AG04450 (cell line): Measurements from ENCODE around the gene BCAR3. TPM values are rescaled to one million over a fixed set of nuclear protein-coding genes. Genes with fewer than 3 reads are reported as not detected.
A peak's percentile ranks its signal among the peaks of the same experiment; 100 is the strongest.
"Not testable (repeated sequence)": the region's sequence is repeated elsewhere in the genome, so short reads cannot be mapped to it uniquely, and the experiment has no call there.

Source experiments
- CTCF ChIA-PET: fragments of 300-600, 350-600 bp; formaldehyde crosslinking; extraction: SDS; loops from one replicate; lab custom pipeline; 2022; ENCODE audit warnings: antibody characterized with exemption, inconsistent platforms; lab: Charles Lee
- POLR2A ChIA-PET: fragments of 350-600 bp; formaldehyde crosslinking; extraction: SDS; loops from one replicate; lab custom pipeline; 2021; ENCODE audit warnings: antibody characterized with exemption, inconsistent platforms; lab: Yijun Ruan, JAX
- DNase-seq: peaks from one replicate; pipeline ENCODE4 v3.0.0-alpha.2; 2011; ENCODE audit warnings: low read depth, low spot score
- H3K27ac ChIP-seq: one replicate; pipeline ENCODE4 v1.5.1; 2012; ENCODE audit warnings: low read depth, low read length, control low read depth
- H3K27me3 ChIP-seq: one replicate; pipeline ENCODE4 v1.6.0; 2012; ENCODE audit warnings: low read length; ENCODE audit not compliant: control insufficient read depth, insufficient read depth
- H3K4me3 ChIP-seq: 2 replicates; pipeline ENCODE4 v1.5.1; 2011; ENCODE audit warnings: mild to moderate bottlenecking, low read depth, low read length, control low read depth
- H3K9me3 ChIP-seq: 2 replicates; pipeline ENCODE4 v1.5.1; 2012; ENCODE audit warnings: low read length; ENCODE audit not compliant: control insufficient read depth, insufficient read depth
- polyA plus RNA-seq: library from polyadenylated mRNA; depleted of rRNA; stranded (reverse); fragments of >200 nt; gene quantifications from 2 replicates; pipeline ENCODE4 v1.2.3, GENCODE V29; 2011
- TF ChIP-seq, protein P1 (sequence below): IDR thresholded peaks from 2 replicates; pipeline ENCODE4 v1.5.1; 2011; ENCODE audit warnings: low read depth, low read length, control low read depth, inconsistent platforms

Gene BCAR3
- polyA plus RNA-seq, 1 experiment = 20.6 TPM

DNA sequence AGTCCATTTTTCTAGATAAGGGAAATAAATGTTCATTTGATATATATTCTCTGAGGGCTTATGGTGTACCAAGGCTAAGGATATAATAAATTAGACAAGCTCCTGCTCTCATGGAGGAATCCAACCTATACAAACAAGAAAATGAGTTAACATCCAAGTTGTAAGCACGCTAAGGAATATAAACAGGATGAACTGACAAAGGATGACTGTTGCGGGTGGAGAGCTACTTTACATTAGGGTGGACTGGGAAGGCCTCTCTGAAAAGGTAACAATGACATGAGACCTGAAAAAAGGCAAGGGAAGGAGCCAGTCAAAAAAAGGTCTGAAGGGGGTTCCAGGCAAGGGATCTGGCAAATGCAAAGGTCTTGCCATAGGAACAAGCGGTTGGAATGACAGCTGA is 3.1 kb downstream of the BCAR3 start:
- TF ChIP-seq, protein P1, sequence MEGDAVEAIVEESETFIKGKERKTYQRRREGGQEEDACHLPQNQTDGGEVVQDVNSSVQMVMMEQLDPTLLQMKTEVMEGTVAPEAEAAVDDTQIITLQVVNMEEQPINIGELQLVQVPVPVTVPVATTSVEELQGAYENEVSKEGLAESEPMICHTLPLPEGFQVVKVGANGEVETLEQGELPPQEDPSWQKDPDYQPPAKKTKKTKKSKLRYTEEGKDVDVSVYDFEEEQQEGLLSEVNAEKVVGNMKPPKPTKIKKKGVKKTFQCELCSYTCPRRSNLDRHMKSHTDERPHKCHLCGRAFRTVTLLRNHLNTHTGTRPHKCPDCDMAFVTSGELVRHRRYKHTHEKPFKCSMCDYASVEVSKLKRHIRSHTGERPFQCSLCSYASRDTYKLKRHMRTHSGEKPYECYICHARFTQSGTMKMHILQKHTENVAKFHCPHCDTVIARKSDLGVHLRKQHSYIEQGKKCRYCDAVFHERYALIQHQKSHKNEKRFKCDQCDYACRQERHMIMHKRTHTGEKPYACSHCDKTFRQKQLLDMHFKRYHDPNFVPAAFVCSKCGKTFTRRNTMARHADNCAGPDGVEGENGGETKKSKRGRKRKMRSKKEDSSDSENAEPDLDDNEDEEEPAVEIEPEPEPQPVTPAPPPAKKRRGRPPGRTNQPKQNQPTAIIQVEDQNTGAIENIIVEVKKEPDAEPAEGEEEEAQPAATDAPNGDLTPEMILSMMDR = no peak
- DNase-seq = no peak
- Histone ChIP-seq H3K9me3 (no peaks in the 10 kb centered on the region), H3K27me3 (no peaks in the 10 kb centered on the region), H3K4me3 (no peak overlapping the region), H3K27ac (peak overlapping the region; percentile 40)
- ChIA-PET POLR2A (interaction anchor here (0.8 to 1.6 kb wide), 2 partner anchors 11 to 14 kb away, joined by 3 to 8 read pairs; no protein-coding TSS in a partner anchor), CTCF (interaction anchor here (1.3 to 3.5 kb wide), 4 partner anchors 11 to 166 kb away, joined by 7 to 11 read pairs (median 8); no protein-coding TSS in a partner anchor)

DNA sequence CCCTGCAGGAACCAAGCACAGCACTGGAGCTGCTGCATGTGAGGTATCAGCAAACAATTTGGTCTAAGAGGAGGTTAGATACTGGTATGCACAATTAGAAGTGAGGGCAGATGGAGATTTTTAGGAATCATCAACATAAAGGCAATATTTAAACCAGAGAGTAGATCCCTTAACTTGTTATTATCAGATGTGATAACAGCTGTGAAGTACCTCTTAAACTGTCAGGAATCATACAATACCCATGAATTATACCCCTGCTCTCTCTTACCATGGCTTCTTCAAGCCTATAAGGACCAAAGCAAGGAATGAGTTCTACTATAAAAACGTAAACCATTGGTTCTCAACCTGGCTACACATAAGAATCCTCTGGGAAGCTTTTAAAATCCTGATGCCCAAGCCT is 3.9 kb downstream of the BCAR3 start:
- no peak for DNase-seq
- no peak overlapping the region for H3K27ac ChIP-seq
- TF ChIP-seq, protein P1 = no peak

DNA sequence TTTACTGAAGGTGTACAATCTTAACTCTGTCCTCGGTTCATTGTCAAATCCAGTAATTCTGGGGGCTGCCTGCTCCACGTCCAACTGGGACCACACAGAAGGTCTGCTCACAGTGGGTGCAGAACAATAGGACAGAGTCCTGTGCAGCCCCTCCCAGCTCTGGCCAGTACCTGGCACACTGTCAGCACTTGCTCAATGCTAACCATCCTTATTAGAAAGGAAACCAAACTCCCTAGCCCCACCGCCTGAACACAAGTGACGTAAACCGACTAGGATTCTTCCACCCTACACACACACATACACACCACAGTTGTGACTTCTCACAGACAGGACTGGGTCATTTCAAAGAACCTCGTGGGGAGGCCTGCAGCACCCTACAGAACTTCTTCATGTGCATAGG is 5.2 kb downstream of the BCAR3 start:
- ChIA-PET CTCF (interaction anchor here (1.1 kb wide), 1 partner anchor 47 kb away, joined by 3 read pairs; no protein-coding TSS in a partner anchor), POLR2A (no interaction called here)
- no peak overlapping the region for H3K4me3 ChIP-seq
- H3K9me3 ChIP-seq = no peaks in the 10 kb centered on the region
- no peak for DNase-seq
- TF ChIP-seq, protein P1 = no peak
- no peak overlapping the region for H3K27ac ChIP-seq
- no peaks in the 10 kb centered on the region for H3K27me3 ChIP-seq

More for the DNA sequence above, 3.9 kb downstream of the BCAR3 start:
- H3K27me3 ChIP-seq = no peaks in the 10 kb centered on the region
- H3K9me3 ChIP-seq = no peaks in the 10 kb centered on the region
- POLR2A ChIA-PET = interaction anchor here (1.6 kb wide), 1 partner anchor 10 kb away, joined by 8 read pairs; no protein-coding TSS in a partner anchor
- no peak overlapping the region for H3K4me3 ChIP-seq
- CTCF ChIA-PET = interaction anchor here (1.3 to 3.5 kb wide), 4 partner anchors 10 to 166 kb away, joined by 7 to 11 read pairs (median 8); no protein-coding TSS in a partner anchor

DNA sequence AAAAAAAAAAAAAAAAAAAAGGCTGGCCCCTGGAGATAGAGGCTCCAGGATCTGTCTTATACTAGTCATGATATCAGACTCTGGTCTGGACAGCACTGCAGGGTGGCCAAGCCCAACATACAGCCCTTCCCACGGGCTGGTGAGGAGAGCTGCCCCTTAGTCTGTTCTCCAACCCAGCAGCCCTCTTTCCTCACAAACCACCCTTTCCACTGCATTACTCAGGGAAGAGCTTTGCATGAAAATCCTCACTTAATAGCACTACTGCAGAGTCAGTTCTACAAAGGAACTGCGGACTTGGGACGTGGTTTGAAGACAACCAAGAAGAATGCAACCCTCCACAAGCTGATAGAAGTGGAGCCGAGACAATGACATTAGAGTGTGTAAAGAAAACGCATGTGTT is 5.7 kb downstream of the BCAR3 start:
- no peak for DNase-seq
- H3K27me3 ChIP-seq = no peaks in the 10 kb centered on the region
- POLR2A ChIA-PET = interaction anchor here (0.6 kb wide), 1 partner anchor 126 kb away, joined by 3 read pairs; no protein-coding TSS in a partner anchor
- H3K27ac ChIP-seq = no peak overlapping the region
- TF ChIP-seq, protein P1 = no peak
- H3K9me3 ChIP-seq = no peaks in the 10 kb centered on the region
- CTCF ChIA-PET = interaction anchor here (0.7 to 1.1 kb wide), 2 partner anchors 31 to 47 kb away, joined by 3 to 7 read pairs; no protein-coding TSS in a partner anchor
- H3K4me3 ChIP-seq = no peak overlapping the region

DNA sequence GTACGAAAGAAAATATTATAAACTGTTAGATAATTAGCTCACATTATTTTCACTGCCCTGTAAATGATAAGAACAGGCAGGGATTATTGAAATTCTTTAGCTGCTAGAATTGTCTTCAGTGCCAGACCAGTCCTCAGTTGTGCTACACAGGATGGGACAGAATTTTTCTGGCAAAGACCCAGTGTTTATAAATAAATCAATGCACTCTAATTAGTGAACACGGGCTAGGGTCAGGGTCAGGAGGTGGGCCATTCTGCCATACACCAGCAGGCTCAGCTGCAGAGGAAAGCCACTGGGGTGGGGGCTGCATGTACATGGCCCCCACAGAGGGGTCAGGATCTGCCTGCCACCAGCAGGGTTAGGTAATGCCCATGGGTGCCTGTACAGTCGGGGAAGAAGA is 6.4 kb downstream of the BCAR3 start:
- TF ChIP-seq, protein P1 = no peak
- no peak for DNase-seq
- Histone ChIP-seq H3K27ac (no peak overlapping the region), H3K4me3 (no peak overlapping the region), H3K27me3 (no peaks in the 10 kb centered on the region), H3K9me3 (no peaks in the 10 kb centered on the region)
- ChIA-PET CTCF (interaction anchor here (0.7 to 1.3 kb wide), 3 partner anchors 31 to 46 kb away, joined by 3 to 7 read pairs (median 4); no protein-coding TSS in a partner anchor), POLR2A (interaction anchor here (0.6 kb wide), 1 partner anchor 127 kb away, joined by 3 read pairs; no protein-coding TSS in a partner anchor)

DNA sequence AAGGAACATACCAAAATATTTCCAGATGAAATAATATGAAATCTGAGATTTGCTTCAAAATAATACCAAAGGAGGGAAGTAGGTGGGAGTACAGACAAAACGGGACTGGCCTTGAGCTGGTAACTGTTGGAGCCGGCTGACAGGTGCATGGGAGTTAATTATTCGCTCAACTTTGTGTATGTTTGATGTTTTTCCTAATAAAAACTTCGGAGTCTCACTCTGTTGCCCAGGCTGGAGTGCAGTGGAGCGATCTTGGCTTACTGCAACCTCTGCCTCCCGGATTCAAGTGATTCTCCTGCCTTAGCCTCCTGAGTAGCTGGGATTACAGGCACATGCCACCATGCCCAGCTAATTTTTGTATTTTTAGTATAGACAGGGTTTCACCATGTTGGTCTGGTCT is 7.6 kb downstream of the BCAR3 start:
- CTCF ChIA-PET = interaction anchor here (1.3 to 4.7 kb wide), 3 partner anchors 45 to 170 kb away, joined by 4 to 29 read pairs (median 8); no protein-coding TSS in a partner anchor
- H3K9me3 ChIP-seq, DNase-seq, H3K4me3 ChIP-seq, POLR2A ChIA-PET, H3K27me3 ChIP-seq, H3K27ac ChIP-seq: not testable (repeated sequence)
